Epidermal melanocyte (primary cell): ENCODE measurements around the gene PYGM.

Experiments
- DNase-seq: peaks from one replicate; pipeline ENCODE4 v3.0.0; 2011; ENCODE audit warnings: low spot score; ENCODE audit not compliant: insufficient read length

The PYGM gene

DNA sequence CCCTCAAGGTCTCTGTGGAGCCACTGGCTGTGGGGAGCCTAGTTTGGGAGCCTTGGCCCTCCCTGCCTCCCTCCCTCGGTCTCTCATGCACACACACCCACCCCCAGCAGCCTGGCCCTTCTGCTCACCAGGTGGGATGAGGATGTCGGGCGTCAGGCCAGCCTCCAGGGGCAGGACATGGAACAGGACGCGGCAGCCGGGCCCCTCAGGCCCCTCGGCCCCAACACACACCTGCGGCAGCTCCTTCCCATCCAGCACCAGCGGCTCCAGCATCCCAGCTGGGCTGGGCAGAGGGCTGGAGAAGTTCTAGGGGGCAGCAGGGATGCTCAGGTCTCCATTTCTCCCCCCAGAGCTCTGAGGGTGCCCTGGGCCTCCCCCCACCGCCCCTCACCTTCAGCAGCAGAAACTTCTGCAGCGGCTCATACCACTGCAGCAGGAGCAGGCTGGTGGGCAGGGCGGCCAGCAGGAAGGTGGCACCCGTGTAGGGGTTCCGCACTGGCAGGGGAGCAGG lies 32.1 kb upstream of the PYGM start:
- DNase-seq = no peak

DNA sequence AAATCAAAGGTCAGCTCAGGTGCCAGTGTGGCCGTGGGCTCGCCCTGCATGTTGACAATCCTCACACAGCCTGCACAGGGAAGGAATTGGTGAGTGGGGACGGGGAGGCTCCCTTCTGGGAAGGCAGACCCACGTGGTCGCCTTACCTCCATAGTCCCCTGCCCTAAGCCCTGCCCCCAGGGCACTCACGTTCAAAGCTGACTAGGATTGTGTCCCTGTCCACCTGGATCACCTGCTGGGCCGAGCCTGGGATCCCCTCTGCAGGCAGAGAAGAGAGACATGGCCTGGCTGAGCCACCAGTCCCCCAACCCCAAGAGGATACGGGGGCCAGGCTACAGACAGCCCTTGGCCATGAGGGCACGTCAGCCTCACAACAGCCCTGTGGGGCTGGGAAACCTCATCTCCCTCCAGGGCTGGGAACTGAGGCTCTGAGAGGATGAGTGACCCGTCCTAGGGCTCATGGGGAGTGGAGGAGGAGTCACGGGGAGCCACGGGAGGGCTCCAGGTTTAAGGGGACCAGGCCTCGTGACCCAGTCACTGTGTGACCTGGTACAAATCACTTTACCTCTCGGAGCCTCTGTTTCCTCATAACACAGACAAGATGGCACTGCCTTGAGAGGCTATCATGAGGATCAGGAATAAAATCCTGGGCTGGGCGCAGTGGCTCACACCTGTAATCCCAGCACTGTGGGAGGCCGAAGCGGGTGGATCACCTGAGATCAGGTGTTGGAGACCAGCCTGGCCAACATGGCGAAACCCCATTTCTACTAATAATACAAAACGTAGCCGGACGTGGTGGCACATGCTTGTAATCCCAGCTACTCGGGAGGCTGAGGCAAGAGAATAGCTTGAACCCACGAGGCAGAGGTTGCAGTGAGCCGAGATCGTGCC lies 30.7 kb upstream of the PYGM start:
- DNase-seq = no peak

DNA sequence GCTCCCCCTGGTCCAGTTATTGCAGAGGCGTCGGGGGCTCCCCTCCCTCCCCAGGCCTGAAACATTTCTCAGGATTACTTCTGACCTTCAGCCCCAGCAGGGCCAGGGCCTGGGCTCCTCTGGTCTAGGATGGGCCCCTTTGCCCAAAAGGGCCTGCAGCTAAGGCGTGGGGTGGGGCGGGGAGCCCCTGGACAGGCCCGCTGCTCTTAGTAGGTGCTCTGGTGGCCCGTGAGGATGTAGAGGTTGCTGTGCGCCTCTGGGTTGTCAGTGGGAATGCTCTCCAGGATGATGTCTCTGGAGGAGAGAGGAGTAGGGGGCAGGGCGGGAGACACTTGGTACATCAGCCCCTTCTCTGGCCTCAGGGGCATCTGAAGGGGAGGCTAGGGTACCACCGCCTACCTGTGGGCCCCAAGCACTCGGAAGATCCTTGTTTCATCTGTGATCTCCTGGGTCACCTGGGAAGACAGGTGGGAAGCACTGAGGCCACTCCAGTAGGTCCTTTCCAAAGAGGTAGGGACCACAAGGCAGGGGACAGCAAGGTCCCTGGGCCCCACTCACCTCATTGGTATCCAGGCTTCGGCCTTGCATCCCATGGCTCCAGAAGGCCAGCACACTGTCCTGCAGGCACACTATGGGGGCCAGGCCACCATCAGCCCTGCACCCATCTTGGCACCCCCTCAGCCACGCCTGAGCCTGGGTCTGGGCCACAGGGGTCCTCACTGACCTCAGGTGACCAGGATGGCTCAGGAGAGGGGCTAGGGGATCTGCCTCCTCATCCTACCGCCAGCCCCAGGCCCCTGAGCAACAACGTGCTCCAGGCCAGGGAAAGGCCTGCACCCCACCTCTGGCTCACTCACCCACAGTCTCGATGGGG lies 29.8 kb upstream of the PYGM start:
- no peak for DNase-seq

DNA sequence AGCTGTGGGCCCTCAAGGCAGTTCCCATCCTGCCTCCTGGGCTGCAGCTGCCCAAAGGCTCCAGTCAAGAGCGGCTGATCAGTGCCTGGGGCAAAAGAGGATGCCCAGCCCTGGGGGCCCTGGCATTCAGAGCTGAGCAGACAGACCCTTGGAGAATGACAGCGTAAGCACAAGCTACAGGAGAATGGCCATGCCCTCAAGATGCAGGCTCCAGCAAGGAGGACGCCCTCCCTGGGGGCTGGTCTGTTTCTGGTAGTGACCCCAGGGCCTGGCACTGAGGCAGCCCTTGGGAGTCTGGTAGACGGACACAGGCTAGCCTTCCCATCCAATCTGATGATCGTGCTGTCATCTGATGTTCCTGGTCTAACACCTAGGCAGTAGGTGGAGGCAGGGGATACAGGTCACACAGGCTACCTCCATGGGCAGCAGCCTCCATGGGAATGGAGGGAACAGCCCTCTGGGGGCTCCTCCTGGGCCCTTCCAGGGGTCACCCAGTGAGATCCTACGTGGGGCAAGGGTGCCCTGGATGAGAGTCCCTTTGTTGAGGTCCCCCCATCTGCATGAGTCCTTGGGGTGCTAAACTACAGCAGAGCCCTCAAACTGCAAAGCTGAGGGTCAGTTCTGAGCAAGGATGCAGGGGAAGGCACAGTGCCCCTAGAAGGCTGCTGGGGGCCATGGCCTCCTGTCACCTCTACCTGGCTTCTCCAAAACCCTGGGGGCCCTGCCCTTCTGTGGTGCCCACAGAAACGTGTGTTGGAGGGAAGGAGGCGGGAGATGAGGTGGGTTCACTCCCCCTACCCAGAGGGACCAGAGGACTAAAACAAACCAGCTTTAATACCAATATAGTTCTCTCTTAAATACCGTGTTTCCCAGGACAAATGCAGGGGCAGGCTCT lies 28.8 kb upstream of the PYGM start:
- DNase-seq = no peak

DNA sequence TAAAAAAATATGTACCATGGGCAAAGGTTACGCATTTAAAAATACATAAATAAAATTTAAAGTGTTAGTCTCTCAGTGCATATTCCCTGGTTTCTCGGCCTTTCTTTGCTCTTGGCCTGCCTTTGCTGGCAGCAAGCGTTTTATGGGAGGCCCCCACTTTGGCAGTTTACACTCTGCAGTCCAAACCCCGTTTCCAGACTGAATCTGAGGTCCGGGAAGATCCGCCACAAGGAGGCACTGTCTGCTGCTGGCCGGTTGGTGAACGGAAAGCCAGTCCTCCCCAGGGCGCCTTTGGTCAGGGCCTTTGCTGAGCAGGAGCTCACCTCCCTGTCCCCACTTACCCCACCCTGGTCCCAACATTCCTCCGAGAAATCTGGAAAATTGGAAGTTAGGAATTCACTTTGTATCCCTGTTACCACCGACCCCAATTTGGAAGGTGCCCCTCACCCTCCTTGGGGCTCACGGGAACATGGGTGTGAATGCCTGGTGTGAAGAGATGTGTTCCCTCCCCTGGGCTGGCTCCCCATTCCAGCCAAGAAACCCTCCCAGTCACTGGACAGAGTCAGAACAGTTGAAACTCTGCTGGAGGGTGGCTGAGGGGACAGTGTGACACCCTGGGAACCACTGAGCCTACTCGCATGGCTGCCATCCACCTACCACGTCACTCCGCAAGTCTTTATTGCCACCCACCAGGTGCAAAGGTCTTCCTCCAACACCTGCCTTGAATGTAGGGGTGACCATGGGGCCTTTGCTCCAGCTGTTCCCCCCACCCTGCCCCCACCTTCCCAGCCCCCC lies 27.9 kb upstream of the PYGM start:
- DNase-seq = no peak

DNA sequence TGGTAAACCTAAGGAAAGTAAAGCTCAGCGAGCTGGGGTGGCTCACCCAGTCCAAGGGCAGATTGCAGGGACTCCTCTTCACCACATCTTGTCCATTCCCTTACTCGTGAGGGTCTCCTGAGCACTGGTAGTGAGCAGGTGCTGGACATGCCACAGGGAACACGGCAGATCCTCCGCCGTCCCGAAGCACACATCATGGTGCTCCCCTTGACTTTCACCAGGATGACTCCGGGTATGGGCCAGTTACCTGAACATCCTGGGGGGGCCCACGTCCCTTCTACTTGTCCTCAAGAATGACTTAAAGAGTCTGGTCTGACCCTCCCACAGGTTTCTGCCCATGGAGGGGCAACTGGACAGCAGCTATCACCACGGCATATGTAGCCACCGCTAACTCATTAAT lies 26.5 kb upstream of the PYGM start:
- no peak for DNase-seq

DNA sequence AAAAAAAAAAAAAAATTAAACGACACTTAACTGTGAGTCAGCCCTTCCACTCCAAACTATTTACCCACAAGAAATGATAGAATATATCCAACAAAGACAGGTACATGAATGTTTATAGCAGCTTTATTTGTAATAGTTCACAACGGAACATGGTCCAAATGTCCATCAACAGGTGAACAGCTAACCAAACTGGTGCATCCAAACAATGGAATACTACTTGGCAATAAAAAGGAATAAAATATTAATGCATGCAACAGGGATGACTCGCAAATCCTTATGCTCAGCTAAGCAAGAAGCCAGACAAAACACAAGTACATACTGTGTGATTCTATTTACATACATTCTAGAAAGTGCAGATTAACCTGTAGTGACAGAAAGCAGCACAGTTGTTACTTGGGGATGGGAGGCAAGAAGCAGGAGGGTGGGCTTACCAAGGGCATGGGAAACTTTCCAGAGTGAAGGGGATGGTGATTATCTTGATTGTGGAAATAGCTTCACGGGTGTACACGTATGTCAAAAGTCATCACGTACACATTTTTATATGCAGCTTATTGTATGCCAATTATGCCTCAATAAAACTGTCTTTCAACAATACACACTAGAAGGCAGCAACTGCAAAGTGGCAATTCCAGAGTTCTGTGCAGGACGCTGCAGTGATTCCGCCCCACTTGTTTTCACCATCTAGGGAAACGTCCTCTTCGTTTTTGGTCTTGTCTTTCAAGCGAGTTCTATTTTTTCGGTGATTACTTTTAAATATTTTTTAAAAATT lies 25.2 kb upstream of the PYGM start:
- DNase-seq = no peak

DNA sequence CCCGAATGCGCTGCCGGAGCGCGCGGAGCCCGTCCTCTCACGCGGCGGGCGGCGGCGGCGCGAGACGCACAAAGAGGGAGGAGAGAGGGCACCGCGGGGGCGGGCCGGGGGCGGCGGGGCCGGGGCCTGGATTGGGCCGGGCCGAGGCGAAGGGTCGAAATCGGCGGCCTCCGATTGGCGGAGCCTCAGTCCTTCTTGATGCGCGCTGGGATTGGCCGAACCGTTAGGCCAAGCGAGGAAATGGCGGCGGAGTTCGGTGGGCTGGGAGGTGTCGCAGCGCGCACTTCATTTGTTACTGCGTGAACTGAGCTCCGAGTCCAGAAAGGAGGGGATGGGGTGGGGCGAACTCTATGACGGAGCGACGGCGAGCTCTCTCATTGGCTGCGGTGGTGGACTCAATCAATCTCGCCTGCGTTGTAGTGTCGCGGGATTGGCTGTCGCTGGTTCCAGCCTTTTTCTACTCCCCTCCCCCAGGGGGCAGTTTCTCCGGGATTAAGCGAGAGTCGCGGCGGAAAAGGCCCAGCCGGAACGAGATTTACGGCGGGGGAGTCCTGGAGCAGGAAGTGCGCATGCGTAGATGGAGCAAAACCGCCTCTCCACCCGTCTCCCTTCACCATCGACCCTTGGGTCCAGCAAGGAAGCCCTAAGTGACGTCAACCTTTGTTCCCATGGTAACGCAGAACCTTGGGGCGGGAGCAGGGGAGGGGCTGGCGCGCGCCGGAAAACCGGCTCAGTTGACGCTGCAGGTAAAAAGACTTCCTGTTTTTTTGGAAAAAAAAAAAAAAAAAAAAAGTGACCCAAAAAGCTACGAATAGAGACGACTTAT lies 18.9 kb upstream of the PYGM start, which contains the start of gene SF1:
SF1 (minus strand) TSS at position 70 of the 826 bp plus-strand sequence. CDS start 150 bp downstream, outside the sequence.
- peak; percentile 96 for DNase-seq

DNA sequence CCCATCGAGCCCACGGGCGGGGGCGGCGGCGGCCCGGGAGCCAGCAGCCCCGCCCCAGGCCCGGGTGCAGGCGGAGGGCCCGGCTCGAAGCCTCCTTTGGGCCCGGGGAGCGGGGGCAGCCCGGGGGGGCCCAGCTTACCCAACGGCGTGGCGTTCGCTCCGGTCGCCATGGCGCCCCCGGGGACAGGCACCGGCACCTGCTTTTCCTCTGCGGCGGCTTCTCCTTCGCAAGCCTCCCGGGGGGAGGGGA lies 18.4 kb upstream of the PYGM start:
- no peak for DNase-seq

DNA sequence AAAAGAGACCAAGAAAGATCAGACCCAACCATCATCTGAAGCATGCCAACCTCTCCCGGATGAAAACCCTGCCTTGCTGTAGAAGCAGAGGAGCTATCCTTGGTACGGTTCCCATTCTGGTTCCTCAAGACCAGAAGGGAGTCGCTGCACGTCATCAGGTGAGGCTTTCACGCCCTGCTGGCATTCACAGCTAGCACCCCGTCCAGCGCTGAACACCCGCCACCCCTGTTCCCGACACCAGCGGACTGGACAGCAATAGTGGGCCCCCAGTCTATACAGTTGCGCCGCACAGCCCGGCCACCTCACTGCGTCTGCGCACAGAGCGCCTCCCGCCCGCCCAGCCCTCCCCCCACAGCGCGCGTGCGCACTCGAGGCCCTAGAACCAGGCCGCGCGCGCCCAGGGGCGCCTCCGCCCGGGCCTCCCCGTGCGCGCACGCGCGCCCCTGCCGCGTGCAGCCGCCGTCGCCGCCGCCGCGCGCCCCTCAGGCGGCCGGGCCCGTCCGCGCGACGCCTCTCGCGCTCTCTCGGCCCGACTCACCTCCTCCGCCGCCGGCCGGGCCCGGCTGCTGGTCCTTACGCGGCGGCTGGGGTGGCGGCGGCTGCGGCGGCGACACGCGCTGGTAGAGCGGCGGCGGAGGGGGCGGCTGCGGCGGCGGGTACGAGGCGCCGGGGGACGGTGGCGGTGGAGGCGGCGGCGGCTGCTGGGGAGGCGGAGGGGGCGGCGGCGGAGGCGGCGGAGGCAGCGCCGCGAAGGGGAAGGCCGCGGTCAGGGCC lies 17.9 kb upstream of the PYGM start:
- DNase-seq = peak; percentile 93

DNA sequence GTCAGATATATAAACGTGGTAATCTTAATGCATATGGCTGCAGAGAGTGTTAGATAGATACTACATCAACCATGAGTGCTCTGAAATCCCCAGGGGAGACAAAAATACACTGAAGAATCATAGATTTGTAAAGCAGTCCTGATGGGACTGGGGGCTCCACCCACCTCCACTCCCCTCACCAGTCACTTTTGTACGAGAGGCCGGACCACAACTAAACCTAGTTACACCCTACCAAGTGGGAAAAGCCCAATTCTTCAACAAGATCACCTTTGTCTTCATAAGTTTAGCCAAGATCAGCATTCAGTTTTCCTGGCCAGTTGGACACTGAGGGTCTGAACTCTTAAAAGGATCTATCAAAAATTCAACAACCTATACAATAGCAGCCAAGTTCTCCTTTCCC lies 17.1 kb upstream of the PYGM start:
- no peak for DNase-seq

DNA sequence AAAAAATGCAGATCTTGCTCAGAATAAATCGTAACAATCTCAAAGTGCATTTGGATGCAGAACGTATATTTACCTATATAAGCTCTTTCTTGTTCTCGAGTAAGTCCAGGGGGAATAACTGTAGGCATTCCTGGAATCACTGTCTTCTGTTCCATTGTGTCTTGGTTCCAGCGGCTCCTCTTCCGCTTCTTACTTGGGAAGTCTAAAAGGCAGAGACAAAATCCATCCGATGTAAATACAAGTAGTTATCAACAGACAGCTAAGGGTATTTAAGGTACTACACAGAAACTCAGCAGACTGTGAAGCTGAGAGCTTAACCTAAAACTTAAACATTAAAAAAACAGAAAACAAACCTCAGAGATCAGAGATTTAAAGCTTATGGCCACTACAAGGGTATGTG lies 16.7 kb upstream of the PYGM start:
- DNase-seq = no peak

DNA sequence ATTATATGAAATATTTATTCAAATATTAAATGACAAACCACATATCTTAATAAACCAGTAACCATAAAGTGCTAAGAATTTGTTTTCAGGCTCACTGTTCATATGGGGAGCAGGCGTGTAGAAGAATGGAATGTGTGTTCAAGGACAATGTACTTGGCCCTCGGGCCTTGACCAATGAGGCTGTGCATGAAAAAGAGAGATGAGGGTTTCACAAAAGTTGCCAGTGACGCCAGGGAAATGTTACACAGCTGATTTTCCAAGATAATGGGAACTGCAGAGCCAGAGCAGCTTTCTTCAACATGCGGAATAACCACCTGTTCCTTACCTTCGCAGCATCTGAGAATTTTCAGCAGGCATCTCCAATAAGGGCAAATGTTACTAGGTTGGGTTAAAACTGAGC lies 14.4 kb upstream of the PYGM start:
- DNase-seq = no peak

DNA sequence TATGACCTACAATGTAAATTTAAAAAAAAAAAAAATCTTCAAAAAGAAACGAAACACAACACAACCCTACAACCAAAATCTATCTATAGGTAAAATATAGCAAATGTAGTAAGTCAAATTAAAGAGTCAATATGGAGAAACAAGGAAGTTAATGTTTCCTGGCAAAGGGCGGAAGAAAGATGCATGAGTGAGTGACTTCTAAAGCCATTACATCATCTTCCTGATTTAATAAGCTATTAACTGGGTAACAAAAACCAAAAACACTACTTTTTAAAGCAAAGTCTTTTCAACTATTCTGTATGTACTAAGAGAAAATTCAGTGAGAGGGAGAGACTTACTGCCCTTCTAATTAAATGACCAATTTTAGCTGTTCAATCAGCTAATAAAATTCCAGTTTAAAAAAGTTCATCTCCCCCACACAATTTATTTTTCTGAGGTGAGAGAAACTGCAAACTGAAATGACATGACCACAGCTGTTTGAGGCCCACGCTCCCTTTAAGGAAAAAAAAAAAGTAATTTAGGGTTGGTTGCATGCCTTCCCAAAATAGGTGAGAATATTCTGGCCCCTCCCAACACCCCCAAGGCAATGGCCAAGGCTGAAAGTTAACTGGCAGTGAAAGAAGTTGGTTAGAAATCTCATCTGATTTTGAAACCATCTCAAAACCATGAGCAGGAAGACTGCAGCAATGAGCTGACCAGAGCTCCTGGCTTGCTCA lies 12.7 kb upstream of the PYGM start:
- DNase-seq = no peak

DNA sequence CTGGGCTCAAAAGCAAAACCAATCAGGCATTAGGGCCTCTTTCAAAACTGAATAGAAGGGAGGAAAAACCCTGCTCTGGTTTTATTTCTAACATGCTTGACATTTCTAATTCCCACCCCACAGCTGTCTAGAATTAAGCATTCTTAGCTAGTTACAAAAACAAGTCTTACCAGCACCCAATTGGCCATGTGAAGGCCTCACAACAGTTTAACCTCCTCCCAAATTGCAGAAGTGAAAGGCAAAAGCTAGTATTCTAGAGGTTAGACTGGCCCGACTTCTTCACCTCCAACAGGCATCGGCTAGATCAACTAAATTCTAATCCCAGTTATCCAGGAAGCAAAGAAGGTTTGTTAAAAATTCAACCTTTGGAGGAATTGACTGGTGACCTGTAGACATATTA lies 12.1 kb upstream of the PYGM start:
- DNase-seq = no peak

DNA sequence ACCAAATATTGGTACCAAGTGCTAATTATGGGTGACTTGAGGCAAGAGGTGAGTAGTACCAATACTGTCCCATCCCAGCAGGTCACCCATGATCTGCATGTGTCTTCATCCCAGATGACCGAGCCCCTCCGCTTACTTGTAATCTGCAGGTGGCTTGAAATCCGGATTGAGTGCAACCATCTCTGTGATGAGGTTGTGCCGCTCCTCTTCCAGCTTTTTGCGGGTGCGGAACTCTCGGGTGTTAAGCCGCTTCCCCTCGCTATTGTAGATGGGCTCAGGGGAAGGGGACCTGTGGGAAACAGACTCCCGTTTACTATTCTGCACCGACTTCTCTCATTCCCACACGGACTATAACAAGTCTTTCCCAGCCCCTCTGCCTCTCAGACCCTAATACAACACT lies 10.3 kb upstream of the PYGM start:
- no peak for DNase-seq

DNA sequence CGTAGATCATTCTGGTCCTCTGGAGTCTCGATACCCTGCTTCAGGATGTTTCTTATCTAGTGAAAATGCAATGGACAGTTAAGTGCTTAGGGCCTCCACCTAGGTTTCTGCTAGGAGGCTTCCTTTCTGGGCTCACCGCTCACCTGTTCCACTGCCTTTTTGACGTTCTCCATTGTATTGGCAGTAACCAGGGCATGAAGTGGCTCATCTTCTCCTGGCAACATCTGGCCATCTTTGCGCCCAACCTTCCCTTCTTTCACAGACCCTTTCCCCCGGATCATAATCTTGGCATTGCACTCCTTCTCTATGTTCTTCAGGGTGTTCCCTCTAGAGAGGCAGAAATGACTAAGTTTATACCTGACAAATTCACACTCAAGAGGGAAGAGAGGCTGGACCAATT lies 9.5 kb upstream of the PYGM start:
- no peak for DNase-seq

DNA sequence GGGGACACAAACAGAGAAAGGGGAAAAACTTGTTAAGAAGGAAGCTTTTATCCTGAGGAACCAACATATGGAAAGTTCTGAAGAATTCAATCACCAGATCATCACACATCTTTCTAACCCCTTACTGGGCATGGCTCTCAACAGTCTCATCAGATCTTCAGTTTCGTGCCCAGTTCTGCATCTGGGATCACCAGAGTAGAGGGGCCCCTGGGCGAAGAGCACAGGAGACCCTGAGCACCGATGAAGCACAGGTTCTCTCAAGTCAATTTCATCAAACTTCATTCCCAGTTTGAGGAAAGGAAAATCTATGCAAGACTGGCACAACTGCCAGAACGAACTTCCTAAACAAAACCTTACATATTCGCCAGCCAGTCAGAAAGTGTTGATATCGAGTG lies 8.5 kb upstream of the PYGM start:
- DNase-seq = no peak
